PC-9 (cell line): ENCODE measurements around the gene TSHZ2.

Experiments used
- EZH2 ChIP-seq: fragments of 200-600 bp; sonication (generic); IDR thresholded peaks from 2 replicates; pipeline ENCODE4 v1.8.0; 2017; ENCODE audit warnings: antibody characterized with exemption, low read depth
- TF ChIP-seq, protein P1 (sequence below): fragments of 200-600 bp; sonication (generic); conservative IDR thresholded peaks from 2 replicates; pipeline ENCODE4 v1.6.1; 2017; ENCODE audit warnings: mixed run types, antibody characterized with exemption, mild to moderate bottlenecking, moderate library complexity

DNA sequence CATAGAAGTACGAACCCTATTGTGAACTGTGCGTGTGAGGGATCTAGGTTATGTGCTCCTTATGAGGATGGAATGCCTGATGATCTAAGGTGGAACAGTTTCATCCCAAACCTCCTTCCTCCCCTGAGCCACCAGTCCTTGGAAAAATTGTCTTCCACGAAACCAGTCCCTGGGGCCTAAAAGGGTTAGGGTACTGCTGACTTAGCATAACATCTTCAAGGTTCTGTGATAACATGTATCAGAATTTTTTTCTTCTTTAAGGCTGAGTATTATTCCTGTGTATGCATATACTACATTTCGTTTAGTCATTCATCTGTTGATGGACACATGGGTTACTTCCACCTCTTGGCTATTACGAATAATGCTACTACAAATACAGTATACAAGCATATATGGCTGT, 80.2 kb downstream of the TSHZ2 start:
- TF ChIP-seq, protein P1, sequence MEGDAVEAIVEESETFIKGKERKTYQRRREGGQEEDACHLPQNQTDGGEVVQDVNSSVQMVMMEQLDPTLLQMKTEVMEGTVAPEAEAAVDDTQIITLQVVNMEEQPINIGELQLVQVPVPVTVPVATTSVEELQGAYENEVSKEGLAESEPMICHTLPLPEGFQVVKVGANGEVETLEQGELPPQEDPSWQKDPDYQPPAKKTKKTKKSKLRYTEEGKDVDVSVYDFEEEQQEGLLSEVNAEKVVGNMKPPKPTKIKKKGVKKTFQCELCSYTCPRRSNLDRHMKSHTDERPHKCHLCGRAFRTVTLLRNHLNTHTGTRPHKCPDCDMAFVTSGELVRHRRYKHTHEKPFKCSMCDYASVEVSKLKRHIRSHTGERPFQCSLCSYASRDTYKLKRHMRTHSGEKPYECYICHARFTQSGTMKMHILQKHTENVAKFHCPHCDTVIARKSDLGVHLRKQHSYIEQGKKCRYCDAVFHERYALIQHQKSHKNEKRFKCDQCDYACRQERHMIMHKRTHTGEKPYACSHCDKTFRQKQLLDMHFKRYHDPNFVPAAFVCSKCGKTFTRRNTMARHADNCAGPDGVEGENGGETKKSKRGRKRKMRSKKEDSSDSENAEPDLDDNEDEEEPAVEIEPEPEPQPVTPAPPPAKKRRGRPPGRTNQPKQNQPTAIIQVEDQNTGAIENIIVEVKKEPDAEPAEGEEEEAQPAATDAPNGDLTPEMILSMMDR, result no peak
- TF ChIP-seq EZH2, result no peak
